ENCODE data around the gene KIF22.
"Not testable (repeated sequence)": the region's sequence is repeated elsewhere in the genome, so short reads cannot be mapped to it uniquely, and the experiment has no call there.

KIF22 gene

DNA sequence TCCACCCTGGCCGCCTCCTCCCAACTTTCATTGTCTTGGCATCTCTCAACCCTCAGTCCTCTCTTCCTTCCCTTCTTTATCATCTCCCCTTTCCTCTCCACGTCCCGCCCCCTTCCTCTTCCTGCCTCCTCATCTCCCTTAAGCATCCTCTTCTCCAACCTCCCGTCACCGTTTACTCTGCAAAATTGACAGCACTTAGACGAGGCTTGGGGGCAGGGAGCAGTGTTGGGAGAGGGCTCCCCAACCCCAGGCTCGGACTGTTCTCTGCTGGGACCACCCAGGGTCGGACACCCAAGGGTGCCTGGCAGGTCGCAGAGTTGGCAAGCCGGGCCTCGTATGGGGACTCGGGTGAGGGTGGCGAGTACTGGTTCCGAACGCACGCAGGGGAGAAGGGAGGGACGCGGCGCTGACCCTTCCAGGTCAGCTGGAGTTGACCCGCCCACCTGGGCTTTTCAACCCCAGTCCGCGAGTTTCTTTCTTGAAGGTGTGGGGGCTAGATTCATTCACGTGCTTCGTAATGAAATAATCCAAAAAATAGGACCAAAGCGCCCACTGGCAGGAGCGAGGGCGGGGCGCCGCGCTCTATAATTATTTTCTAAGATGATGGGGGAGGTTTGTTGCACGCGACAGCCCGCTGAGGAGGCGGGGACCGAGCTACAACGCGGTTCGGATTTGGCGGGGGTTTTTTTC lies 24.6 kb downstream of the KIF22 start:
- no peak for DNase-seq (ENCODE audit: low spot score)

DNA sequence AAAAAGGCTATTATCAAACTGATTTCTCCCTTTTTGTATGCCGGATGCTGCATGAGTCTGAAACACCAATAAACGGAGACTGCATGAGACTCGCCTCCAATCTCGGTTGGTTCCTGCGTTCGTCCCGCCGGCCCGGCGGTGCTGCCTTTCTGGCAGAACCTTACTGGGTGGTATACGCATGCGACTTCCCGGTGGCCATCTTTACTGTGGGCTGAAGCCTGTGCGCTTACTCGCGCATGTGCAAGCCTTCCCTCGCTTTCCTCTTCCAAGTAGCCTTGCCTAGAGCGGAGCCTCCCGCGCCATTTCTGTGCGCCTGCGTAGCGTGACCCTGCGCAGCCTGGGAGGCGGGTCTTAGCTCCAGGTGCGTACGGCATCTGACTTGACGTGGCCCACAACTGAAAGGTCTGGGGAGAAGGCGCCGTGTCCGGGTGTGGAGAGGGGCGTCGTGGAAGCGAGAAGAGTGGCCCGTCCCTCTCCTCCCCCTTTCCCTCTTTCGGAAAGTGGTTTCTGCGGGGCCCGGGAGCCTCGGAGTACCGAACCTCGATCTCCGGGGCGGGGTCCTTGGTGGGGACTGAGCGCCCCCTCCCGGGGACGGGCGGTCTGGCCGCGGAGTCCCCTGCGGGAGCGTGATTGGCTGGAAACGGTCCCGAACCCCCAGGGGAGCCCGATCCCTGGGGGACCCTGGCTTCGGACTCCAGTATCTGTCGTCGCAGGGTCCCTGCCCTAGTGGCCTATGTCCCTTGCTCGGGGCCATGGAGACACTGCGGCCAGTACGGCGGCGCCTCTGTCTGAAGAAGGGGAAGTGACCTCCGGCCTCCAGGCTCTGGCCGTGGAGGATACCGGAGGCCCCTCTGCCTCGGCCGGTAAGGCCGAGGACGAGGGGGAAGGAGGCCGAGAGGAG lies 25.5 kb downstream of the KIF22 start, which contains the start of gene PAGR1:
Gene PAGR1, plus strand, starts transcription at position 360 of the 901 bp plus-strand sequence. Its CDS starts 374 bp downstream, at position 734.
- DNase-seq (ENCODE audit: low spot score): peak; percentile 100

DNA sequence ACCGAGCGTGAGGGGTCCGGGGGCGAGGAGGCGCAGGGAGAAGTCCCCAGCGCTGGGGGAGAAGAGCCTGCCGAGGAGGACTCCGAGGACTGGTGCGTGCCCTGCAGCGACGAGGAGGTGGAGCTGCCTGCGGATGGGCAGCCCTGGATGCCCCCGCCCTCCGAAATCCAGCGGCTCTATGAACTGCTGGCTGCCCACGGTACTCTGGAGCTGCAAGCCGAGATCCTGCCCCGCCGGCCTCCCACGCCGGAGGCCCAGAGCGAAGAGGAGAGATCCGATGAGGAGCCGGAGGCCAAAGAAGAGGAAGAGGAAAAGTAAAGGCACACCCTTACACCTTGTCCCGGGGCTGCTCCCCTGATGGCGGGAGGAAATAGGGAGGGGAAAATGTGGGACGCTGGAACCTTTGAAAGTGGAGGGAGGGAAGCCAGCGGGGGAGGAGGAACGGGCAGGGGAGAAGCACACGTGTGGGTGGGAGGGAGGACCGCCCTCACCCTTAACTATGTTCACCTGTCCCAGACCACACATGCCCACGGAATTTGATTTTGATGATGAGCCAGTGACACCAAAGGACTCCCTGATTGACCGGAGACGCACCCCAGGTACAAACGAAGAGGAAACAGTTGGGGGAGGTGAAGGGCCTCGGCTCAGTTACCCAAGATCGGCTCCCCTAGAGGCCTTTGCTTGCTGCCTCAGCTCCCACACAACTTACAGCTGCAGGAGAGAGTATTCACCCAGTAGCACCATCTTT lies 26.3 kb downstream of the KIF22 start:
- peak; percentile 63 for DNase-seq (ENCODE audit: low spot score)

DNA sequence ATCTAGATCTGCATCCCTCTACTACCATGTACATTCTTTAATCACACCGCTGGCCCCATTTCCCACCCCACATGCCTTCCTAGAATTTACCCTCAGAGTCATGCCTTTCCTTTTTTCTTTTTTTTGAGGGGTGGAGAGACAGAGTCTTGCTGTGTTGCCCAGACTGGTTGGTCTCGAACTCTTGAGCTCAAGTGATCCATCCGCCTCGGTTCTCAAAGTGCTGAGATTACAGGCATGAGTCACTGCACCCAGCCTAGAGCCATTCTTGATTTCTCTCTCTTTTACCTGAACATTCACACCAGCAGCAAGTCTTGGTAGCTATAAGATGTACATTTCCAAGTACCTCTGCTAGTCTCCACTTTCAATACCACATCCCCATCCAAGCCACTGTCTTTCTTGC lies 27.5 kb downstream of the KIF22 start:
- no peak for DNase-seq (ENCODE audit: low spot score)

DNA sequence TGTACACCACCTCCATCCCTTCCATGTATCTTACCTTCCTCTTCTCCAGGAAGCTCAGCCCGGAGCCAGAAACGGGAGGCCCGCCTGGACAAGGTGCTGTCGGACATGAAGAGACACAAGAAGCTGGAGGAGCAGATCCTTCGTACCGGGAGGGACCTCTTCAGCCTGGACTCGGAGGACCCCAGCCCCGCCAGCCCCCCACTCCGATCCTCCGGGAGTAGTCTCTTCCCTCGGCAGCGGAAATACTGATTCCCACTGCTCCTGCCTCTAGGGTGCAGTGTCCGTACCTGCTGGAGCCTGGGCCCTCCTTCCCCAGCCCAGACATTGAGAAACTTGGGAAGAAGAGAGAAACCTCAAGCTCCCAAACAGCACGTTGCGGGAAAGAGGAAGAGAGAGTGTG lies 29.0 kb downstream of the KIF22 start:
- no peak for DNase-seq (ENCODE audit: low spot score)

DNA sequence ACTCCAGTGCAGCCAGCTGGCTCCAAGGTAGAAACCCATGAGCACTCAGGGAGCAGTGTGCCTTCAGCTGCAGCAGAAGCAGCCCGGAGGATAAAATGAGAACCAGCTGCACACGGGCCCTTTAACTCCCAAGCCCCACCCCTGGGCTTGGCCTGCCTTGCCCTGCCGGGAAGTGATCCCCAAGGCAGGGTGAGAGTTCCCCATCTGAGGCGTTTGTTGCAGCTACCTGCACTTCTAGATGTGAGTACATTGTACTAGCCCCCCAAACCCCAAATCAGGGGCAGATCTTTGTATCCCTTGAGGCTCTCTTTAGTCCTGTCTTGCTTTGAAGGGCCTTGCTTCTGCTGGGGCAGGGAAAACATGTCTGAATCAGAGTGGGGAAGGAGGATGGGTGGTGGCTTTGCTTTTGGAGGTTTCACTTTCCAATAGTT lies 29.7 kb downstream of the KIF22 start, which contains the start of gene MVP:
Gene MVP, plus strand, starts transcription at position 192 of the 431 bp plus-strand sequence. CDS start 10,088 bp downstream, outside the sequence.
- DNase-seq (ENCODE audit: low spot score): peak; percentile 61

DNA sequence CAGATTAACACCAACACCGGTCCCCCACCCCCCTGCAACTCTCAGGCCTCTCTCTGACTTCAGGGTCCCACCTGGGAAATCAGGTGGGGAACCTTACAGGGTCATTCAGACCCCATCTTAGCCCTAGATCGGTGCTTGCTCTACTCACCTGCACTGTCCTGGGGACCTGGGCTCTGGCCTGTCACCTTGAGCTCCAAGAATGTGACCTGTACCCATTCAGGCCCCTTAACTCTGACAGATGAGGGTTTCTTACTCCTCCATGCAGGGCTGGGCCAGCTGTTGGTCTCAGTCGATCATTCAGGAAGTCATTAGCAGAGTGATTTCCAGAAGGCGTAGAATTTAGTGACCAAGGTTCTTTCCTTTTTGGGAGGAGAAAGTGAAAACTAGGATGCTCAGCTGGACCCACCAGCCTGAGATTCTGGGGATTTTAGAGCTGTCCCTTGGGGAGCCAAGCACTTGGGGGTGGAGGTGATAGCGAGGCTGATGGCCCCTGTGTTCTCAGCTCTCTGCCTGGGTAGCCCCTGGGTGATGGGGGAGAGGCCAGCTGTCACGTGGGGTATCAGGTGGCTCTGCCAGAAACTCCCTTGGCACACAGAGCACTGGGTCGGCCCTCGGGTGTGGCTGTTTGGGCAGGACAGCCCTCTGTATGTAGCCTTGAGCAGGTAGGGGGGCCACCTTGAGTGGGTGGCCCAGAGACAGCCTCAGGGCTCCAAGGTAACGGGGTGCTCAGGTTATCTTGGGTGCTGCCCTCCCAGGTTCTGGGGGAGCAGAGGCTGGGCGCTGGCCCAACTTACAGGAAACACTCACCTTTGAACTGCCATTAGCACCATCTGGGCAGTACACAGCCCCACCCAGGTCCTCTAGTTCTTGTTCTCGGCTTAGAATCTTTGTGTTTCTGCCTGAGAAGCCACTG lies 30.4 kb downstream of the KIF22 start:
- DNase-seq (ENCODE audit: low spot score): peak; percentile 58

DNA sequence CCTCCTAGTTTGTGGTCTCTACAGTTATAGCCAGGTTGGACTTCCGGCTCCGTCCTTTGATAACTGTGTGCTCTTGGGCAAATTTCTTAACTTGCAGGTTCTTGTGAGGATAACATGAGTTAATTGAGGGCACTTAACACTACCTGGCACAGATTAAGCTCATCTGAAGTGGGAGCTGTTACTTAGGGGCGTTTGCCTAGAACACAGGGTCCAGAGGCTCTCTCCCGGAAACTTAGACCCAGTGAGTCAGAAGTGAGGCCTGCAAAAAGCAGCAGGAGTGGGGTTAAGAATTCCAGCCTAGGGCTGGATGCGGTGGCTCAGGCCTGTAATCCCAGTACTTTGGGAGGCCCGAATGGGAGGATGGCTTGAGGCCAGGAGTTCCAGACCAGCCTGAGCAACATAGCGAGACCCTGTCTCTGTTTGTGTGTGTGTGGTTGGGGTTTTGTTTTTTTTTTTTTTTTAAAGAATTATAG lies 31.1 kb downstream of the KIF22 start:
- DNase-seq (ENCODE audit: low spot score): peak; percentile 55

DNA sequence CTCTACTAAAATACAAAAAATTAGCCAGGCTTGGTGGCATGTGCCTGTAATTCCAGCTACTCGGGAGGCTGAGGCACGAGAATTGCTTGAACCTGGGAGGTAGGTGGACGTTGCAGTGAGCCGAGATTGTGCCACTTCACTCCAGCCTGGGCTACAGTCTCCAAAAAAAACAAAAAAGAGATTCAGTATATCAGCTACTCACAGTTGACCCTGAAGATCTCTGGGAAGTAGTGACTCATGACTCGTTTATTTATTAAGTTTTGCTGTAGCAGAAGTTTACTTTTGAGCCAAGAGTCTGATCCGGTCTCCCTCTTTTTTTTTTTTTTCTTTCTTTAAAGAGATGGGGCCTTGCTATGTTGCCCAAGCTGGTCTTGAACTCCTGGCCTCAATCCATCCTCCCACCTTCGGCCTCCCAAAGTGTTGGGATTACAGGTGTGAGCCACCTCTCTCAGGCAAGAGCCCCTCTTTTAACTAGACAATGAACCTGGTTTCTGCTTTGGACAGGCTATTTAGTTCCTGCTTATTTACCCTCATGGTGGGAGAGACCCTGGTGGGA lies 34.1 kb downstream of the KIF22 start:
- DNase-seq (ENCODE audit: low spot score): peak; percentile 68

DNA sequence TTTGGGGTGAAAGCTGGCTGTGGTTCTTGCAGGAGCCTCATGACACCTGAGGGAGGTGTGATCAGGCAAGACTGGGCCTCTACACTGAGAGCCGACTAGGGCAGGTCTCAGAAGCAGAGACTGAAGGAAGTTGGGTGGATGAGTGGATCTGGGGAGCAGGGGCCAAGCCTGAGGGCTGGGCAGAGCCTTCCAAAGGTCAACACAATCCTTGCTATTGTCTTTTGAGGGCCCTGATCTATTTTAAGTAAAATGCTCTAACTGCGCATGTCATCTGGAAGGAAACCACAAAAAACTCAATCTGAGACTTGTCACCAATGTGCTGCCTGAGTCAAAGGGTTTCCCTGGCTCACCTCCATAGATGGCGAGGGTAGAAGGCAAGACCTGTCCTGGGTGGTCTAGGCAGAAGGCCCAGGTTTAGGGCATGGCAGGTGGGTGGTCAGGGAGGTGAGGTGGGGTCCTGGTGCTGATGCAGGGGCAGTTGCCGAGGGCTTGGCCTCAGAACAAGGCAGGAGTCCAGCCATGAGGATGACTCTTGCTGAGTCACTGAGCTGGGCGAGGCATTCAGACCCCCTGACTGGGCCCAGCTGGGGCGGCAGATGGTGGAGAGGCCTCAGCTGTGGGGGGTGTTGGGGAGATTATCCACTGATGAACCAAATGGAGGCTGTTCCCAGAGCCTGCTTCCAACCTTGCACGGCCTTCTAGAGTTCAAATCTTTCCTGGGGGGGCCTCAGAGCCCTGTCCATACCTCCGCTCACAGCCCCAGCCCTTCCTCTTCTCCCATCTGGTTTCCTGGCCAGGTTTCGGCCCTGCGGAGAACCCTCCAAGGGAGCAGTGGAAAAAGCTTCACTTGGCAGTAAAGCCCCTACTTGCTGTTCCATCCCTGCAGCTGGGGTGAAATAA lies 34.8 kb downstream of the KIF22 start:
- peak; percentile 78 for DNase-seq (ENCODE audit: low spot score)

DNA sequence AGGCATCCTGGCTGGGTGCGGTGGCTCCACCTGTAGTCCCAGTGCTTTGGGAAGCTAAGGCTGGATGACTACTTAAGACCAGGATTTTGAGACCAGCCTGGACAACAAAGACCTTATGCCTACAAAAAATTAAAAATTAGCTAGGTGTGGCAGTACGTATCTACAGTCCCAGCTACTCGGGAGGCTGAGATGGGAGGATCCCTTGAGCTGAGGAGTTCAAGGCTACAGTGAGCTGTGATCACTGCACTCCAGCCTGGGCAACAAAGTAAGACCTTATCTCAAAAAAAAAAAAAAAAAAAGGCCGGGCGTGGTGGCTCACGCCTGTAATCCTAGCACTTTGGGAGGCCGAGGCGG lies 35.8 kb downstream of the KIF22 start:
- DNase-seq (ENCODE audit: low spot score): no peak

DNA sequence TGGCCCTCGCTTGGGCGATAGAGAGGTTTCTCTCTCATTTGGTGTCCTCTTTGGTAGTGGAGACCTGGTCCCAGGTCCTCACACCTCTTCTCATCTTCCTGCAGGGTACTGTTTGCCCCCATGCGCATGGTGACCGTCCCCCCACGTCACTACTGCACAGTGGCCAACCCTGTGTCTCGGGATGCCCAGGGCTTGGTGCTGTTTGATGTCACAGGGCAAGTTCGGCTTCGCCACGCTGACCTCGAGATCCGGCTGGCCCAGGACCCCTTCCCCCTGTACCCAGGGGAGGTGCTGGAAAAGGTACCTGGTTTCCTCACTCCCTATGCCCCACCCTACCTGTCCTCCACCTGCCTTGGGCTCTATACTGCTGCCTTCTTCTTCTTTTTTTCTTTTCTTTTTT lies 40.2 kb downstream of the KIF22 start:
- DNase-seq (ENCODE audit: low spot score): no peak

DNA sequence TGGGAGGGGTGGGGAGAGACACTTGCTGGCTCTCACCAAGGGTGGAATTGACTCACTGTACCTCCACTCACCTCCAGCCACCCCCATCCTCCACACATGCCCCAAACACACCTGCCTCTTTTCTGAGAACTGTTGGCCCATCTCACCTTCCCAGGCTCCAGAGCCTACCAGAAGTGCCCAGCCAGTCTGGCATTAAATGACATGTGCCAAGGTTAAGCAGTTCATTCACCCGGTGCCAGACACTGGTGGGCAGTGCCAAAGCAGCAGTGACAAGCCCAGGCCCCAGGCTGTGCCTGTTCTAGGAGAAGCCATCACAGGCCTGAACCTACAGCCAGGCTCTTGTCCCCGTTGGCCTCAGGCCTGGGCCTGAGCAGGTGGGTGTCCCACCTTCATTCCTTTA lies 40.9 kb downstream of the KIF22 start:
- no peak for DNase-seq (ENCODE audit: low spot score)

DNA sequence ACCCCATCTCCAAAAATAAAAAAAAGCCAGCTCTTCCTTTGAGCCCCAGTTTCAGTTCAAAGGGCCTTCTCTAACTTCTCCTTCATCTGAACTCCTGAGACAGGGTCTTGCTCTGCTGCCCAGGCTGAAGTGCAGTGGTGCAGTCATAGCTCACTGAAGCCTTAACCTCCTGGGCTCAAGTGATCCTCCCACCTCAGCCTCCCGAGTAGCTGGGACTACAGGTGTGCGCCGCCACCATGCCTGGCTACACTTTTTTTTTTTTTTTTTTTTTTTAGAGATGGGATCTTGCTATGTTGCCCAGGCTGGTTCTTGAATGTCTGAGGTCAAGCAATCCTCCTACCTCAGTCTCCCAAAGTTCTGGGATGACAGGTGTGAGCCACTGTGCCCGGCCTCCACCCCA lies 42.7 kb downstream of the KIF22 start:
- not testable (repeated sequence) for DNase-seq (ENCODE audit: low spot score)

DNA sequence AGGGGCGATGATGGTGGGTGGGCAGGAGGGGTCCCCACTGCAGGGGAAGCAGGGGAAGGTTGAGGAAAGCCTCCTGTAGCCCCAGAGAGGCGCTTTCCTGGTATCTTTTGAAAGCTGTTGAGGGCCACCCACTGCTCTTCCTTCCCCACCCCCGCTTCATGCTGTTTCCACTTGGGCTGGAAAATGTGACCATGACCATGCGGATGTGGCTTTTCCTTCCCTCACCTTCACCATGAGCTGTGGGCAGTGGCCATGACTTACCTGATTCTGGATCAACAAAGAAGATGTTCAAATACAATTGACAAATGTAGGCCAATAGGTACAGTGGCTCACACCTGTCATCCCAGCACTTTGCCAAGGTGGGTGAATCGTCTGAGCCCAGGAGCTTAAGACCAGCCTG lies 43.5 kb downstream of the KIF22 start:
- DNase-seq (ENCODE audit: low spot score): no peak

DNA sequence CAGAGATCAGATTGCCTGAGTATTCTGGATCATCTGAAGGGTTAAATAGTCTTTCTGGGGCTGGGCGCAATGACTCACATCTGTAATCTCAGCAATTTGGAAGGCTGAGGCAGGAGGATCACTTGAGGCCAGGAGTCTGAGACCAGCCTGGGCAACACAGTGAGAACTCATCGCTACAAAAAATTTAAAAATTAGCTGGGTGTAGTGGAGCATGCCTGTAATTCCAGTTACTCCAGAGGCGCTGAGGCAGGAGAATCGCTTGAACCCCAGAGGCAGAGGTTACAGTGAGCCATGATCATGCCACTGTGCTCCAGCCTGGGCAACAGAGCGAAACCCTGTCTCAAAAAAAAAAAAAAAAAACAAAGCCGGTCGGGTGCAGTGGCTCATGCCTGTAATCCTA lies 45.4 kb downstream of the KIF22 start:
- no peak for DNase-seq (ENCODE audit: low spot score)

DNA sequence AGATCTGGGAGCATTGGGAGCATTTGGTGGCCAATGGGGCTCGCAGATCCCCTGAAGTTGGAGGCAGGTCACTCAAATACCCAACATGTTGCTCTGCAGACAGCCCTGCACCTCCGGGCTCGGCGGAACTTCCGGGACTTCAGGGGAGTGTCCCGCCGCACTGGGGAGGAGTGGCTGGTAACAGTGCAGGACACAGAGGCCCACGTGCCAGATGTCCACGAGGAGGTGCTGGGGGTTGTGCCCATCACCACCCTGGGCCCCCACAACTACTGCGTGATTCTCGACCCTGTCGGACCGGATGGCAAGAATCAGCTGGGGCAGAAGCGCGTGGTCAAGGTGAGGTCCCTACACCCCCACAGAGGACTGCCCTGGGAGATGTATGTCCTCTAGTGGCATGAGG lies 46.1 kb downstream of the KIF22 start:
- no peak for DNase-seq (ENCODE audit: low spot score)

DNA sequence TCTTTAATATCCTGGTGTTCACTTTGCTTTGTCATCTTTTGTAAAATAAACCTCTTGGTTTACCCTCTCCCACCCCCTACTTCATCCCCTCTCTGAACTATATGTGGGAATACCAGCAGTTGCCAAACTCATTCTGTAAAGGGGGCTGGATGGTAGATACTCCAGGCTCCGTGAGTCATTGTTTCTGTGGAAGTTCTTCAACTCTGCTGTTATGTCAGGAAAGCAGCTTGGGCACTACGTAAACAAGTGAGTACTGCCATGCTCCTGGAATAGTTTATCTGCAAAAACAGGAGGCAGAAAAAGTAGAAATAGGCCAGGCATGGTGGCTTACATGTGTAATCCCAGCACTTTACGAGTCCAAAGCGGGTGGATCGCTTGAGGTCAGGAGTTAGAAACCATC lies 47.3 kb downstream of the KIF22 start:
- DNase-seq (ENCODE audit: low spot score): no peak

DNA sequence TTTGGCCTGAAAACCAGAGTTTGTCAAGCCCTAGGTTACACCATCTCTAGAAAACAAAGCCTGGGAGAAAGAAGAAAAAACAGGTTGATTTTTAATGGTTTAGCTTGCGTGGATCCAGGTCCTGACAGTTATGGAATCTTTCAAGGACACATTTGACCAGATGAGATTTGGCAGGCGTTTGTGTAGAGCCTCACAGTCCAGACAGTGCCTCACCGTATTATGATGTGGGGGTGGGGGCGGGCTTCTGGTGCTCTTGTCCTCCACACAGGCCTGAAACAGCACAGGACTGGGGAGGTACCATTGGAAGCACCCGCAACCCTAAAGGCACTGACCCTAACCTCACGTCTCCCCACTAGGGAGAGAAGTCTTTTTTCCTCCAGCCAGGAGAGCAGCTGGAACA lies 49.3 kb downstream of the KIF22 start:
- no peak for DNase-seq (ENCODE audit: low spot score)

DNA sequence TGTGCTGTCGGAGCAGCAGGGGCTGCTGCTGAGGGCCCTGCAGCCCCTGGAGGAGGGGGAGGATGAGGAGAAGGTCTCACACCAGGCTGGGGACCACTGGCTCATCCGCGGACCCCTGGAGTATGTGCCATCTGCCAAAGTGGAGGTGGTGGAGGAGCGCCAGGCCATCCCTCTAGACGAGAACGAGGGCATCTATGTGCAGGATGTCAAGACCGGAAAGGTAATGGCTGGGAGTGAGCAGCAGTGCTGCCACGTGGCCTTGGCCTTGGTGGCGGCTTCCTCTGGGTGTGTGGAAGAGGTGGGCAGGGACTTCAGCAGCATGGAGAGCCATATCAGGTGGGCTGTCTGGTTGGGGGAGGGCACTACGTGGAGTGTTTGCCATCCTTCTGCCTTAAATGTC lies 49.7 kb downstream of the KIF22 start:
- DNase-seq (ENCODE audit: low spot score): no peak
